Activated CD8-positive, alpha-beta memory T cell treated with anti-CD3 and anti-CD28 coated beads, Interleukin-2, amount 10 ng/mL, durations not matched to agents 7 days and 5 days (primary cell): ENCODE results near the gene LRRC3C. TPM values are rescaled to one million over a fixed set of nuclear protein-coding genes. Genes with fewer than 3 reads are reported as not detected.
"Not testable (repeated sequence)": the region's sequence is repeated elsewhere in the genome, so short reads cannot be mapped to it uniquely, and the experiment has no call there.

Experiments
- ATAC-seq: fragments of 150-1000 bp; cut with Tn5 transposase; one replicate; pipeline ENCODE4 v1.10.0; 2021; ENCODE audit warnings: moderate library complexity
- CTCF ChIA-PET: fragments of 350-600 bp; sonication (Branson Sonifier 250); formaldehyde crosslinking; loops from one replicate; lab custom pipeline; 2021; ENCODE audit warnings: antibody characterized with exemption; lab: Charles Lee
- DNase-seq: peaks from one replicate; pipeline ENCODE4 v3.0.0-alpha.2; 2020
- H3K27ac Mint-ChIP-seq: one replicate; pipeline ENCODE4 v1.8.0; 2021; ENCODE audit warnings: mild to moderate bottlenecking, mixed read lengths
- H3K27me3 Mint-ChIP-seq: one replicate; pipeline ENCODE4 v1.8.0; 2021; ENCODE audit warnings: mixed read lengths
- H3K36me3 Mint-ChIP-seq: one replicate; pipeline ENCODE4 v1.8.0; 2021; ENCODE audit warnings: mild to moderate bottlenecking, mixed read lengths
- H3K4me1 Mint-ChIP-seq: one replicate; pipeline ENCODE4 v1.8.0; 2021; ENCODE audit warnings: mixed read lengths
- H3K4me3 Mint-ChIP-seq: one replicate; pipeline ENCODE4 v1.8.0; 2021; ENCODE audit warnings: mild to moderate bottlenecking, moderate library complexity, mixed read lengths
- H3K9me3 Mint-ChIP-seq: one replicate; pipeline ENCODE4 v1.8.0; 2022; ENCODE audit warnings: low read depth, mixed read lengths
- total RNA-seq, 2 experiments: library from RNA; stranded (reverse); gene quantifications; one replicate each; pipeline ENCODE4 v1.2.3, GENCODE V29; 2021

LRRC3C gene
- total RNA-seq, result not detected

GRCh38 chr17:39927101-39927928 lies at the start of gene LRRC3C, which contains the start of gene ORMDL3:
Gene LRRC3C (plus strand): TSS chr17:39927732. CDS start chr17:39941524, 13,792 bp downstream.
Gene ORMDL3 (minus strand): TSS chr17:39927601. CDS start chr17:39924203, 3,398 bp downstream.
- H3K4me1 Mint-ChIP-seq, result peaks cover 60% of the 10 kb centered on the region
- H3K4me3 Mint-ChIP-seq, result peak within 1 kb of the TSS; percentile 88
- ATAC-seq, result peak; percentile 86
- H3K36me3 Mint-ChIP-seq, result peaks cover 26% of the 10 kb centered on the region
- H3K27ac Mint-ChIP-seq, result peak within 1 kb of the TSS; percentile 98
- H3K27me3 Mint-ChIP-seq, result no peaks in the 10 kb centered on the region
- CTCF ChIA-PET, result interaction anchor here (0.7 to 2.4 kb wide), 8 partner anchors 12 to 172 kb away, joined by 3 to 13 read pairs (median 4); partner anchors contain the start of gene PSMD3
- H3K9me3 Mint-ChIP-seq, result no peaks in the 10 kb centered on the region
- peak; percentile 95 for DNase-seq

- H3K9me3 Mint-ChIP-seq, CTCF ChIA-PET, DNase-seq, H3K4me3 Mint-ChIP-seq, H3K4me1 Mint-ChIP-seq, ATAC-seq, H3K27ac Mint-ChIP-seq, H3K36me3 Mint-ChIP-seq: not testable (repeated sequence)
- H3K27me3 Mint-ChIP-seq, result peaks cover 15% of the 10 kb centered on the region
Observed at GRCh38 chr17:39886102-39886501, 41.4 kb upstream of the LRRC3C start.

GRCh38 chr17:39887078-39887477 lies 40.5 kb upstream of the LRRC3C start:
- H3K36me3 Mint-ChIP-seq, result no peaks in the 10 kb centered on the region
- H3K27me3 Mint-ChIP-seq, result peaks cover 18% of the 10 kb centered on the region
- CTCF ChIA-PET, result interaction anchor here (1.0 to 1.5 kb wide), 2 partner anchors 48 to 94 kb away, joined by 4 read pairs; partner anchors contain the start of gene PSMD3
- DNase-seq (peak; percentile 8), ATAC-seq (no peak)
- no peak overlapping the region for H3K4me3 Mint-ChIP-seq
- H3K9me3 Mint-ChIP-seq, result no peaks in the 10 kb centered on the region
- H3K4me1 Mint-ChIP-seq, result peaks cover 2% of the 10 kb centered on the region
- H3K27ac Mint-ChIP-seq, result no peak overlapping the region

GRCh38 chr17:39889200-39889599 lies 38.3 kb upstream of the LRRC3C start:
- Mint-ChIP-seq H3K9me3 (no peaks in the 10 kb centered on the region), H3K4me3 (no peak overlapping the region), H3K27ac (no peak overlapping the region), H3K27me3 (peaks cover 18% of the 10 kb centered on the region), H3K36me3 (no peaks in the 10 kb centered on the region), H3K4me1 (no peaks in the 10 kb centered on the region)
- DNase-seq (no peak), ATAC-seq (no peak)
- CTCF ChIA-PET, result no interaction called here

GRCh38 chr17:39894681-39895376 lies 32.7 kb upstream of the LRRC3C start:
- H3K27me3 Mint-ChIP-seq, result peaks cover 11% of the 10 kb centered on the region
- no peak overlapping the region for H3K4me3 Mint-ChIP-seq
- ATAC-seq, result no peak
- peaks cover 7% of the 10 kb centered on the region for H3K36me3 Mint-ChIP-seq
- no peaks in the 10 kb centered on the region for H3K9me3 Mint-ChIP-seq
- DNase-seq, result peak; percentile 22
- CTCF ChIA-PET, result interaction anchor here (0.7 to 2.3 kb wide), 4 partner anchors 10 to 273 kb away, joined by 3 to 7 read pairs (median 5); no protein-coding TSS in a partner anchor
- peak overlapping the region; percentile 22 for H3K27ac Mint-ChIP-seq
- H3K4me1 Mint-ChIP-seq, result peaks cover 15% of the 10 kb centered on the region

- Mint-ChIP-seq H3K27ac (no peak overlapping the region), H3K4me3 (no peak overlapping the region), H3K27me3 (no peaks in the 10 kb centered on the region), H3K4me1 (peaks cover 18% of the 10 kb centered on the region), H3K9me3 (no peaks in the 10 kb centered on the region), H3K36me3 (peaks cover 21% of the 10 kb centered on the region)
- DNase-seq (no peak), ATAC-seq (no peak)
- CTCF ChIA-PET, result interaction anchor here (1.7 to 2.5 kb wide), 2 partner anchors 34 to 83 kb away, joined by 3 to 6 read pairs; partner anchors contain the start of genes IKZF3 and PSMD3
Observed at GRCh38 chr17:39898088-39898487, 29.4 kb upstream of the LRRC3C start.

- no peaks in the 10 kb centered on the region for H3K9me3 Mint-ChIP-seq
- CTCF ChIA-PET, result interaction anchor here (1.0 to 2.5 kb wide), 2 partner anchors 26 to 82 kb away, joined by 3 to 6 read pairs; partner anchors contain the start of gene PSMD3
- peaks cover 27% of the 10 kb centered on the region for H3K4me1 Mint-ChIP-seq
- H3K27ac Mint-ChIP-seq, result no peak overlapping the region
- H3K27me3 Mint-ChIP-seq, result no peaks in the 10 kb centered on the region
- peaks cover 25% of the 10 kb centered on the region for H3K36me3 Mint-ChIP-seq
- no peak for ATAC-seq
- DNase-seq, result no peak
- no peak overlapping the region for H3K4me3 Mint-ChIP-seq
Observed at GRCh38 chr17:39899215-39899614, 28.3 kb upstream of the LRRC3C start.

- ATAC-seq, H3K9me3 Mint-ChIP-seq, H3K27me3 Mint-ChIP-seq, H3K27ac Mint-ChIP-seq, DNase-seq, H3K4me3 Mint-ChIP-seq: not testable (repeated sequence)
- CTCF ChIA-PET, result interaction anchor here (0.9 to 1.6 kb wide), 2 partner anchors 147 to 172 kb away, joined by 3 read pairs; no protein-coding TSS in a partner anchor
- H3K4me1 Mint-ChIP-seq, result peaks cover 25% of the 10 kb centered on the region
- peaks cover 36% of the 10 kb centered on the region for H3K36me3 Mint-ChIP-seq
Observed at GRCh38 chr17:39902027-39902426, 25.5 kb upstream of the LRRC3C start.

- Mint-ChIP-seq H3K4me3 (no peak overlapping the region), H3K27me3 (no peaks in the 10 kb centered on the region), H3K4me1 (peaks cover 25% of the 10 kb centered on the region), H3K27ac (peak overlapping the region; percentile 86), H3K36me3 (peaks cover 41% of the 10 kb centered on the region), H3K9me3 (no peaks in the 10 kb centered on the region)
- CTCF ChIA-PET, result interaction anchor here (1.6 kb wide), 1 partner anchor 173 kb away, joined by 3 read pairs; no protein-coding TSS in a partner anchor
- ATAC-seq (peak; percentile 99), DNase-seq (peak; percentile 67)
Observed at GRCh38 chr17:39903158-39903884, 24.2 kb upstream of the LRRC3C start.

- no peaks in the 10 kb centered on the region for H3K27me3 Mint-ChIP-seq
- H3K4me1 Mint-ChIP-seq, result peaks cover 25% of the 10 kb centered on the region
- H3K9me3 Mint-ChIP-seq, result no peaks in the 10 kb centered on the region
- H3K36me3 Mint-ChIP-seq, result peaks cover 40% of the 10 kb centered on the region
- DNase-seq (peak; percentile 22), ATAC-seq (no peak)
- no peak overlapping the region for H3K27ac Mint-ChIP-seq
- CTCF ChIA-PET, result interaction anchor here (1.1 to 1.8 kb wide), 2 partner anchors 10 to 147 kb away, joined by 3 to 5 read pairs; no protein-coding TSS in a partner anchor
- H3K4me3 Mint-ChIP-seq, result no peak overlapping the region
Observed at GRCh38 chr17:39904990-39905288, 22.6 kb upstream of the LRRC3C start.

GRCh38 chr17:39908789-39909352 lies 18.7 kb upstream of the LRRC3C start:
- no peak overlapping the region for H3K4me3 Mint-ChIP-seq
- no peak for DNase-seq
- no peak for ATAC-seq
- no peaks in the 10 kb centered on the region for H3K27me3 Mint-ChIP-seq
- peaks cover 16% of the 10 kb centered on the region for H3K4me1 Mint-ChIP-seq
- no peaks in the 10 kb centered on the region for H3K9me3 Mint-ChIP-seq
- CTCF ChIA-PET, result interaction anchor here (0.7 to 1.2 kb wide), 2 partner anchors 53 to 285 kb away, joined by 3 read pairs; no protein-coding TSS in a partner anchor
- H3K27ac Mint-ChIP-seq, result no peak overlapping the region
- H3K36me3 Mint-ChIP-seq, result peaks cover 37% of the 10 kb centered on the region

GRCh38 chr17:39913989-39914388 lies 13.5 kb upstream of the LRRC3C start:
- Mint-ChIP-seq H3K27ac (no peak overlapping the region), H3K4me1 (peaks cover 35% of the 10 kb centered on the region), H3K9me3 (no peaks in the 10 kb centered on the region), H3K36me3 (peaks cover 51% of the 10 kb centered on the region), H3K4me3 (no peak overlapping the region), H3K27me3 (no peaks in the 10 kb centered on the region)
- DNase-seq, result no peak
- no peak for ATAC-seq
- CTCF ChIA-PET, result interaction anchor here (0.8 kb wide), 1 partner anchor 12 kb away, joined by 3 read pairs; no protein-coding TSS in a partner anchor
